Pons (tissue), 1 donor: ENCODE results near the gene PSMD14.

Experiments
- DNase-seq: peaks from one replicate; pipeline ENCODE4 v3.0.0-alpha.2; 2016; ENCODE audit warnings: low spot score

PSMD14 gene

GRCh38 chr2:161384864-161385263 is 76.6 kb downstream of the PSMD14 start:
- no peak for DNase-seq

- no peak for DNase-seq
Measured at GRCh38 chr2:161386228-161386824, 78.1 kb downstream of the PSMD14 start.

GRCh38 chr2:161388146-161388779 is 80.0 kb downstream of the PSMD14 start:
- DNase-seq: no peak

GRCh38 chr2:161391737-161392506 is 83.7 kb downstream of the PSMD14 start:
- DNase-seq: no peak

GRCh38 chr2:161400076-161400475 is 91.9 kb downstream of the PSMD14 start:
- DNase-seq: no peak

- DNase-seq: no peak
Measured at GRCh38 chr2:161402297-161402696, 94.1 kb downstream of the PSMD14 start.

GRCh38 chr2:161406316-161406715 is 98.1 kb downstream of the PSMD14 start:
- DNase-seq: no peak

GRCh38 chr2:161407597-161407996 is 99.4 kb downstream of the PSMD14 start:
- DNase-seq: no peak

- DNase-seq: no peak
Measured at GRCh38 chr2:161409308-161409907, 101.2 kb downstream of the PSMD14 start.

GRCh38 chr2:161412346-161412745 is 104.1 kb downstream of the PSMD14 start:
- DNase-seq: no peak

GRCh38 chr2:161414042-161415033 is 106.1 kb downstream of the PSMD14 start:
- no peak for DNase-seq

- DNase-seq: no peak
Measured at GRCh38 chr2:161415034-161415986, 107.1 kb downstream of the PSMD14 start.

- peak; percentile 9 for DNase-seq
Measured at GRCh38 chr2:161415987-161416707, 107.9 kb downstream of the PSMD14 start, which contains the start of gene TBR1. Gene TBR1, plus strand, starts transcription at chr2:161416297. Its CDS starts 114 bp downstream, at chr2:161416411.

GRCh38 chr2:161416708-161417437 is 108.6 kb downstream of the PSMD14 start:
- no peak for DNase-seq

- DNase-seq: no peak
Measured at GRCh38 chr2:161417438-161418274, 109.4 kb downstream of the PSMD14 start.

GRCh38 chr2:161418275-161418714 is 110.1 kb downstream of the PSMD14 start:
- DNase-seq: no peak

- no peak for DNase-seq
Measured at GRCh38 chr2:161418715-161419637, 110.8 kb downstream of the PSMD14 start.
